PC-9 (cell line): Measurements from ENCODE around the gene ANKRD11. TPM values are rescaled to one million over a fixed set of nuclear protein-coding genes. Genes with fewer than 3 reads are reported as not detected.

Experiments used
- BruUV-seq: library from RNA; stranded (reverse); fragments of 400-500 nt; replicated peaks from 2 replicates; lab custom pipeline; 2021; lab: Mats Ljungman, UMichigan
- CTCF ChIA-PET: fragments of 300-600 bp; sonication (Branson Sonifier 250); formaldehyde crosslinking; loops from one replicate; lab custom pipeline; 2022; ENCODE audit warnings: antibody characterized with exemption; lab: Charles Lee
- POLR2A ChIA-PET: fragments of 300-600 bp; sonication (Branson Sonifier 250); formaldehyde crosslinking; loops from one replicate; lab custom pipeline; 2022; ENCODE audit warnings: antibody characterized with exemption; ENCODE audit not compliant: unreplicated experiment; lab: Charles Lee
- DNase-seq, 2 experiments: peaks; one replicate each; pipeline versions ENCODE4 v3.0.0 to v3.0.0-alpha.2; 2015 to 2022; ENCODE audit warnings: mixed read lengths in 1 of 2
- H2AFZ ChIP-seq: fragments of 200-600 bp; sonication (generic); 2 replicates; pipeline ENCODE4 v1.8.1; 2017; ENCODE audit warnings: antibody characterized with exemption
- H3F3A ChIP-seq: fragments of 200-600 bp; sonication (generic); 2 replicates; pipeline ENCODE4 v1.8.1; 2017; ENCODE audit warnings: antibody characterized with exemption, mild to moderate bottlenecking, low read depth; ENCODE audit not compliant: insufficient read depth
- H3K27ac ChIP-seq: fragments of 200-600 bp; sonication (generic); 2 replicates; pipeline ENCODE4 v1.6.1; 2016; ENCODE audit warnings: mixed run types
- H3K27me3 ChIP-seq: fragments of 200-600 bp; sonication (generic); 2 replicates; pipeline ENCODE4 v1.6.1; 2016; ENCODE audit warnings: low read depth, mixed run types; ENCODE audit not compliant: insufficient read depth
- H3K36me3 ChIP-seq: fragments of 200-600 bp; sonication (generic); 2 replicates; pipeline ENCODE4 v1.6.1; 2016; ENCODE audit warnings: low read depth, mixed run types
- H3K4me1 ChIP-seq: fragments of 200-600 bp; sonication (generic); replicated peaks from 2 replicates; pipeline ENCODE4 v1.6.1; 2016; ENCODE audit warnings: mixed run types; ENCODE audit not compliant: insufficient read depth
- H3K4me2 ChIP-seq: fragments of 200-600 bp; sonication (generic); 2 replicates; pipeline ENCODE4 v1.6.1; 2017; ENCODE audit warnings: mixed run types
- H3K4me3 ChIP-seq: fragments of 200-600 bp; sonication (generic); 2 replicates; pipeline ENCODE4 v1.6.1; 2016; ENCODE audit warnings: mixed run types
- H3K79me2 ChIP-seq: fragments of 200-600 bp; sonication (generic); 2 replicates; pipeline ENCODE4 v1.6.1; 2017; ENCODE audit warnings: low read depth, mixed run types
- H3K9me2 ChIP-seq: fragments of 200-600 bp; sonication (generic); 2 replicates; pipeline ENCODE4 v1.8.1; 2017; ENCODE audit warnings: mild to moderate bottlenecking; ENCODE audit not compliant: insufficient read depth
- H3K9me3 ChIP-seq: fragments of 200-600 bp; sonication (generic); 2 replicates; pipeline ENCODE4 v1.8.1; 2016; ENCODE audit warnings: low read depth; ENCODE audit not compliant: insufficient read depth
- H4K20me1 ChIP-seq: fragments of 200-600 bp; sonication (generic); 2 replicates; pipeline ENCODE4 v1.8.1; 2017; ENCODE audit not compliant: insufficient read depth
- EZH2 ChIP-seq: fragments of 200-600 bp; sonication (generic); IDR thresholded peaks from 2 replicates; pipeline ENCODE4 v1.8.0; 2017; ENCODE audit warnings: antibody characterized with exemption, low read depth
- intact Hi-C: fragments of 100-400 bp; cut with micrococcal nuclease; formaldehyde crosslinking; loops from one replicate; pipeline ENCODE4 v1.10.0; 2022; ENCODE audit not compliant: unreplicated experiment
- total RNA-seq: library from RNA; stranded (reverse); gene quantifications from 2 replicates; pipeline ENCODE4 v1.2.3, GENCODE V29; 2021
- TF ChIP-seq, protein P1 (sequence below): fragments of 200-600 bp; sonication (generic); conservative IDR thresholded peaks from 2 replicates; pipeline ENCODE4 v1.6.1; 2017; ENCODE audit warnings: mixed run types, antibody characterized with exemption, mild to moderate bottlenecking, moderate library complexity

The ANKRD11 gene
- total RNA-seq, 1 experiment from 2014 or later, result 220 TPM

DNA sequence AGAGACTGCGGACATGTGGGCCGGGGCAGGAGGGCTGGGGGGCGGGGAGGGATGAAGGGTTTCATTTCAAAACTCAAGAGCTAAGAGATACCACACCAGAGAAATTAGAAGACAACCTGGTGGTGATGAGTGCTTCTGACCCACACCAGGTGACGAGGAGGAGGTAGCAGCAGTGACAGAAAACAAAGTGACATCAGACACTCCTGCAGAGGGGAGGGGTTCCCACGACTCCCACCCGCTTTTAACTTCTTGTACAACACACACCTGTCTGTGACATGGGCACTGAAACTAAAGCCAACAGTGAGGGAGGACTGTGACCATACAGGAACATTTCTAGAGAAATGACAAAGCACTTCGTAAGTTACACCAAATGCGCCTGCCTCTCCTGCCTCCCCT, 112.9 kb downstream of the ANKRD11 start:
- Histone ChIP-seq H3K9me2 (no peaks in the 10 kb centered on the region), H3K4me1 (peaks cover 3% of the 10 kb centered on the region), H3F3A (peaks cover 17% of the 10 kb centered on the region), H3K79me2 (peaks cover 100% of the 10 kb centered on the region), H3K27me3 (no peaks in the 10 kb centered on the region), H4K20me1 (peaks cover 100% of the 10 kb centered on the region), H3K9me3 (no peaks in the 10 kb centered on the region), H2AFZ (no peak overlapping the region), H3K4me3 (no peak overlapping the region), H3K27ac (no peak overlapping the region), H3K4me2 (no peak overlapping the region), H3K36me3 (no peaks in the 10 kb centered on the region)
- POLR2A ChIA-PET, result no interaction called here
- intact Hi-C loops, result no loop called here
- no TSS peak for BruUV-seq
- TF ChIP-seq EZH2, result no peak
- TF ChIP-seq, protein P1, sequence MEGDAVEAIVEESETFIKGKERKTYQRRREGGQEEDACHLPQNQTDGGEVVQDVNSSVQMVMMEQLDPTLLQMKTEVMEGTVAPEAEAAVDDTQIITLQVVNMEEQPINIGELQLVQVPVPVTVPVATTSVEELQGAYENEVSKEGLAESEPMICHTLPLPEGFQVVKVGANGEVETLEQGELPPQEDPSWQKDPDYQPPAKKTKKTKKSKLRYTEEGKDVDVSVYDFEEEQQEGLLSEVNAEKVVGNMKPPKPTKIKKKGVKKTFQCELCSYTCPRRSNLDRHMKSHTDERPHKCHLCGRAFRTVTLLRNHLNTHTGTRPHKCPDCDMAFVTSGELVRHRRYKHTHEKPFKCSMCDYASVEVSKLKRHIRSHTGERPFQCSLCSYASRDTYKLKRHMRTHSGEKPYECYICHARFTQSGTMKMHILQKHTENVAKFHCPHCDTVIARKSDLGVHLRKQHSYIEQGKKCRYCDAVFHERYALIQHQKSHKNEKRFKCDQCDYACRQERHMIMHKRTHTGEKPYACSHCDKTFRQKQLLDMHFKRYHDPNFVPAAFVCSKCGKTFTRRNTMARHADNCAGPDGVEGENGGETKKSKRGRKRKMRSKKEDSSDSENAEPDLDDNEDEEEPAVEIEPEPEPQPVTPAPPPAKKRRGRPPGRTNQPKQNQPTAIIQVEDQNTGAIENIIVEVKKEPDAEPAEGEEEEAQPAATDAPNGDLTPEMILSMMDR, result no peak
- CTCF ChIA-PET, result interaction anchor here (0.6 kb wide), 1 partner anchor 93 kb away, joined by 3 read pairs; no protein-coding TSS in a partner anchor
- no peak for DNase-seq

GRCh38 chr16:89376812-89377452, 113.4 kb downstream of the ANKRD11 start:
- intact Hi-C loops, result no loop called here
- ChIA-PET POLR2A (interaction anchor here (0.7 kb wide), 1 partner anchor 72 kb away, joined by 4 read pairs; no protein-coding TSS in a partner anchor), CTCF (no interaction called here)
- H3K27me3 ChIP-seq, result no peaks in the 10 kb centered on the region
- H3K79me2 ChIP-seq, result peaks cover 100% of the 10 kb centered on the region
- H4K20me1 ChIP-seq, result peaks cover 99% of the 10 kb centered on the region
- H3K4me3 ChIP-seq, result no peak overlapping the region
- peaks cover 15% of the 10 kb centered on the region; the same call in 1 of the 2 replicates for H3F3A ChIP-seq
- no peak overlapping the region for H2AFZ ChIP-seq
- no peaks in the 10 kb centered on the region for H3K9me2 ChIP-seq
- DNase-seq, result no peak
- no peaks in the 10 kb centered on the region; the same call in 1 of the 2 replicates for H3K4me1 ChIP-seq
- BruUV-seq, result no TSS peak
- H3K36me3 ChIP-seq, result no peaks in the 10 kb centered on the region
- H3K27ac ChIP-seq, result no peak overlapping the region
- H3K9me3 ChIP-seq, result no peaks in the 10 kb centered on the region
- H3K4me2 ChIP-seq, result no peak overlapping the region
- TF ChIP-seq, protein P1, result no peak
- TF ChIP-seq EZH2, result no peak

DNA sequence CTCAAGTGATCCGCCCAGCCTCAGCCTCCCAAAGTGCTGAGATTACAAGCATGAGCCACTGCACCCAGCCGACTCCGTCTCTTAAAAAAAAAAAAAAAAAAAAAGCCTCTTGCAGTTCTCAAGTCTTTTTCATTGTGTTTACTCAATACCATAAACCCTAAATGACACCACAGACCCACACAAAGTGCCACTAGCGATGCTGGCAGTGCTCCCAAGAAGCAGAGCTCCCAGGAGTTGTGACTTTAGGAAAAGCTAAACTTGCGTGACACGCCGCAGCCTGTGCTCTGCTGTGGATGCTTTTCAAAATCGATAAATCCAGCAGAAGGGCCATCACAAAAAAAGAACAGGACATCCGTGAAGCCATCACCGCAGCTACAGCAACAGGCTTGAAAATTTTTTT, 114.7 kb downstream of the ANKRD11 start:
- Histone ChIP-seq H3K9me2 (no peaks in the 10 kb centered on the region), H3K9me3 (no peaks in the 10 kb centered on the region), H3K27me3 (no peaks in the 10 kb centered on the region), H3K4me3 (no peak overlapping the region), H3K27ac (no peak overlapping the region), H3K4me2 (no peak overlapping the region), H3K36me3 (no peaks in the 10 kb centered on the region), H3F3A (peaks cover 15% of the 10 kb centered on the region; the same call in 1 of the 2 replicates), H3K4me1 (peaks cover 6% of the 10 kb centered on the region; the same call in 1 of the 2 replicates), H4K20me1 (peaks cover 99% of the 10 kb centered on the region), H3K79me2 (peaks cover 100% of the 10 kb centered on the region), H2AFZ (no peak overlapping the region)
- intact Hi-C loops, result no loop called here
- no TSS peak for BruUV-seq
- ChIA-PET CTCF (no interaction called here), POLR2A (no interaction called here)
- no peak for TF ChIP-seq EZH2
- TF ChIP-seq, protein P1, result no peak
- no peak for DNase-seq
